HG02840 (cell line): ENCODE data around the gene AGAP3.

Experiments used
- ATAC-seq: cut with Tn5 transposase; IDR thresholded peaks from one replicate; pipeline ENCODE4 v1.9.1; 2021; ENCODE audit warnings: mild to moderate bottlenecking, moderate library complexity, moderate number of reproducible peaks; ENCODE audit not compliant: unreplicated experiment, low FRiP score

Gene AGAP3

GRCh38 chr7:151121380-151122170 lies 35.3 kb downstream of the AGAP3 start:
- no peak for ATAC-seq

- ATAC-seq: no peak
Observed at GRCh38 chr7:151122276-151122675, 36.0 kb downstream of the AGAP3 start.

GRCh38 chr7:151122796-151123157 lies 36.5 kb downstream of the AGAP3 start:
- ATAC-seq: no peak

- ATAC-seq: no peak
Observed at GRCh38 chr7:151123158-151123821, 37.0 kb downstream of the AGAP3 start.

- peak; percentile 70 for ATAC-seq
Observed at GRCh38 chr7:151123822-151124464, 37.7 kb downstream of the AGAP3 start.

GRCh38 chr7:151124481-151124880 lies 38.2 kb downstream of the AGAP3 start:
- ATAC-seq: no peak

GRCh38 chr7:151124899-151125399 lies 38.7 kb downstream of the AGAP3 start:
- no peak for ATAC-seq

- no peak for ATAC-seq
Observed at GRCh38 chr7:151125470-151125845, 39.2 kb downstream of the AGAP3 start.

- ATAC-seq: no peak
Observed at GRCh38 chr7:151125846-151126481, 39.7 kb downstream of the AGAP3 start.

- no peak for ATAC-seq
Observed at GRCh38 chr7:151126491-151127137, 40.3 kb downstream of the AGAP3 start.

- no peak for ATAC-seq
Observed at GRCh38 chr7:151128144-151128543, 41.9 kb downstream of the AGAP3 start.

- ATAC-seq: no peak
Observed at GRCh38 chr7:151128716-151129115, 42.4 kb downstream of the AGAP3 start.

- ATAC-seq: no peak
Observed at GRCh38 chr7:151129117-151129959, 43.1 kb downstream of the AGAP3 start.

GRCh38 chr7:151129960-151130591 lies 43.8 kb downstream of the AGAP3 start:
- no peak for ATAC-seq

- ATAC-seq: no peak
Observed at GRCh38 chr7:151130741-151131157, 44.5 kb downstream of the AGAP3 start.

GRCh38 chr7:151131224-151131591 lies 44.9 kb downstream of the AGAP3 start:
- ATAC-seq: no peak

GRCh38 chr7:151131592-151132293 lies 45.5 kb downstream of the AGAP3 start:
- no peak for ATAC-seq

GRCh38 chr7:151132461-151133205 lies 46.4 kb downstream of the AGAP3 start:
- ATAC-seq: no peak
